Measurements from ENCODE around the gene ZP1. TPM values are rescaled to one million over a fixed set of nuclear protein-coding genes. Genes with fewer than 3 reads are reported as not detected.

The ZP1 gene
- total RNA-seq, 1 experiment from 2014 or later, result not detected

- TF ChIP-seq HMGXB4 (CRISPR knock-in tag; IDR thresholded peaks at IDR 0.05) (no peak), E2F5 (CRISPR knock-in tag; IDR thresholded peaks at IDR 0.05) (no peak), FOXP1 (CRISPR knock-in tag; IDR thresholded peaks at IDR 0.05; ENCODE audit: borderline replicate concordance) (peak; percentile 69; the same call in 1 of the 2 replicates), ERG (CRISPR knock-in tag; IDR thresholded peaks at IDR 0.05) (no peak), NR3C1 (CRISPR knock-in tag; conservative IDR thresholded peaks at IDR 0.05; ENCODE audit: low read depth) (no peak), ATF3 (CRISPR knock-in tag; conservative IDR thresholded peaks at IDR 0.05) (no peak), RORB (CRISPR knock-in tag; IDR thresholded peaks at IDR 0.05) (no peak), ZNF281 (CRISPR knock-in tag; IDR thresholded peaks at IDR 0.05) (peak; percentile 79), TEAD4 (CRISPR knock-in tag; IDR thresholded peaks at IDR 0.05) (no peak), SMAD3 (CRISPR knock-in tag; IDR thresholded peaks at IDR 0.05; ENCODE audit: borderline replicate concordance) (peak; percentile 73; the same call in 1 of the 2 replicates), ZNF416 (CRISPR knock-in tag; IDR thresholded peaks at IDR 0.05) (no peak), GRHL2 (CRISPR knock-in tag; IDR thresholded peaks at IDR 0.05; ENCODE audit: insufficient replicate concordance, severe bottlenecking) (no peak), SMAD4 (CRISPR knock-in tag; IDR thresholded peaks at IDR 0.05) (no peak), ZNF532 (CRISPR knock-in tag; IDR thresholded peaks at IDR 0.05; ENCODE audit: borderline replicate concordance) (no peak), ZBTB43 (CRISPR knock-in tag; IDR thresholded peaks at IDR 0.05) (no peak), PREB (CRISPR knock-in tag; IDR thresholded peaks at IDR 0.05; ENCODE audit: borderline replicate concordance) (no peak), NFYB (CRISPR knock-in tag; conservative IDR thresholded peaks at IDR 0.05; ENCODE audit: low read depth) (no peak), CREB1 (CRISPR knock-in tag; IDR thresholded peaks at IDR 0.05) (peak; percentile 97), TP53 (CRISPR knock-in tag; IDR thresholded peaks at IDR 0.05) (no peak), CTCF (IDR thresholded peaks at IDR 0.05) (no peak), ZNF263 (CRISPR knock-in tag; IDR thresholded peaks at IDR 0.05; ENCODE audit: low read depth) (no peak), MYBL2 (CRISPR knock-in tag; IDR thresholded peaks at IDR 0.05) (peak; percentile 91)
These were observed 25.3 kb upstream of the ZP1 start, which contains the start of gene CCDC86 (continued) for GRCh38 chr11:60841797-60842667.
